DOHH2 (cell line): ENCODE measurements around the gene PCDHGA6.

ENCODE experiments used
- EZH2phosphoT487 ChIP-seq: fragments of 200-600 bp; sonication (generic); IDR thresholded peaks from 2 replicates; pipeline ENCODE4 v1.6.1; 2017; ENCODE audit warnings: borderline replicate concordance, mild to moderate bottlenecking, antibody characterized with exemption, low read length, moderate library complexity, mixed read lengths
- TF ChIP-seq, protein P1 (sequence below): fragments of 200-600 bp; sonication (generic); IDR thresholded peaks from one replicate; pipeline ENCODE4 v1.5.1; 2014; ENCODE audit warnings: antibody characterized with exemption, mild to moderate bottlenecking, low read depth, low read length; ENCODE audit not compliant: poor library complexity, severe bottlenecking

DNA sequence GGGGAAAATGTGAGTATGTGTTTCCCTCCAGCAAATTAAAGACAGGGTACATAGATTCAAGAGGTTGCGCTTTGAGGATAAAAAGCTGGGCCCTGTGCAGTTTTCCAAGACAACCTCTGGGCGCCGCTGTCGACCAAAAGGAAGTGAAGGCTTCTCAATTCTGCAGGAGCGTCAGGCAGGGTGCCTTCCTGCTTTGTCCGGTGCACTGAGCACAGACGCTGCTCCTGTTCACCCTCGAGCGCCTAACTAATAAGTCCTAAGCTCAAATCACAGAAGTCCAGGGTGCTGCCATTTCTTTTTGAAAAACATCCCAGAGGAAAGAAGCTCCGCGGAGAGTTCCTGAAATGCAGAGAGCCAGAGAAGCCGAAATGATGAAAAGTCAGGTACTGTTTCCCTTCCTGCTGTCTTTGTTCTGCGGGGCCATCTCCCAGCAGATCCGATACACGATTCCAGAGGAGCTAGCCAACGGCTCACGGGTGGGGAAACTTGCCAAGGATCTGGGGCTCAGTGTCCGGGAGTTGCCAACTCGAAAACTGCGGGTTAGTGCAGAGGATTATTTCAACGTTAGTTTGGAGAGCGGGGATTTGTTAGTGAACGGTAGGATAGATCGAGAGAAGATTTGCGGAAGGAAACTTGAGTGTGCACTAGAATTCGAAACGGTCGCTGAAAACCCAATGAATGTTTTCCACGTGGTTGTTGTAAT is 23.6 kb upstream of the PCDHGA6 start, which contains the start of gene PCDHGB1:
- TF ChIP-seq, protein P1, sequence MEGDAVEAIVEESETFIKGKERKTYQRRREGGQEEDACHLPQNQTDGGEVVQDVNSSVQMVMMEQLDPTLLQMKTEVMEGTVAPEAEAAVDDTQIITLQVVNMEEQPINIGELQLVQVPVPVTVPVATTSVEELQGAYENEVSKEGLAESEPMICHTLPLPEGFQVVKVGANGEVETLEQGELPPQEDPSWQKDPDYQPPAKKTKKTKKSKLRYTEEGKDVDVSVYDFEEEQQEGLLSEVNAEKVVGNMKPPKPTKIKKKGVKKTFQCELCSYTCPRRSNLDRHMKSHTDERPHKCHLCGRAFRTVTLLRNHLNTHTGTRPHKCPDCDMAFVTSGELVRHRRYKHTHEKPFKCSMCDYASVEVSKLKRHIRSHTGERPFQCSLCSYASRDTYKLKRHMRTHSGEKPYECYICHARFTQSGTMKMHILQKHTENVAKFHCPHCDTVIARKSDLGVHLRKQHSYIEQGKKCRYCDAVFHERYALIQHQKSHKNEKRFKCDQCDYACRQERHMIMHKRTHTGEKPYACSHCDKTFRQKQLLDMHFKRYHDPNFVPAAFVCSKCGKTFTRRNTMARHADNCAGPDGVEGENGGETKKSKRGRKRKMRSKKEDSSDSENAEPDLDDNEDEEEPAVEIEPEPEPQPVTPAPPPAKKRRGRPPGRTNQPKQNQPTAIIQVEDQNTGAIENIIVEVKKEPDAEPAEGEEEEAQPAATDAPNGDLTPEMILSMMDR, result peak; percentile 74
- no peak for TF ChIP-seq EZH2phosphoT487
